ENCODE data around the gene TNFRSF12A. TPM values are rescaled to one million over a fixed set of nuclear protein-coding genes. Genes with fewer than 3 reads are reported as not detected.

The TNFRSF12A gene
- total and polyA plus RNA-seq, 2 of the 13 experiments (the other 11 are each of a cell fraction or from before 2014, with no cell fraction given) = 61.9 to 66.0 TPM

- TF ChIP-seq PRDM10 (CRISPR knock-in tag; IDR thresholded peaks at IDR 0.05; ENCODE audit: low read depth) (no peak), TEAD3 (CRISPR knock-in tag; optimal IDR thresholded peaks at IDR 0.05; ENCODE audit: borderline replicate concordance) (peak; percentile 31), ZNF34 (CRISPR knock-in tag; IDR thresholded peaks at IDR 0.05; ENCODE audit: borderline replicate concordance) (0 out of 2 replicates have a peak, but pooled peaks have one; percentile 3), ZNF615 (CRISPR knock-in tag; IDR thresholded peaks at IDR 0.05; ENCODE audit: borderline replicate concordance) (no peak), ZIK1 (CRISPR knock-in tag; IDR thresholded peaks at IDR 0.05; ENCODE audit: borderline replicate concordance, low read depth) (no peak), JDP2 (CRISPR knock-in tag; IDR thresholded peaks at IDR 0.05; ENCODE audit: borderline replicate concordance) (no peak), ZNF121 (CRISPR knock-in tag; IDR thresholded peaks at IDR 0.05) (no peak), ZBTB25 (CRISPR knock-in tag; IDR thresholded peaks at IDR 0.05) (no peak), ZBTB10 (CRISPR knock-in tag; IDR thresholded peaks at IDR 0.05; ENCODE audit: borderline replicate concordance) (no peak), ELF4 (CRISPR knock-in tag; IDR thresholded peaks at IDR 0.05; ENCODE audit: borderline replicate concordance) (peak; percentile 69; the same call in 1 of the 2 replicates), ZKSCAN1 (IDR thresholded peaks at IDR 0.05; ENCODE audit: low read length) (no peak), ZNF652 (CRISPR knock-in tag; IDR thresholded peaks at IDR 0.05; ENCODE audit: borderline replicate concordance, low read depth) (no peak), TCF7L2 (IDR thresholded peaks at IDR 0.05; ENCODE audit: low read depth, low read length) (no peak), KAT8 (CRISPR knock-in tag; IDR thresholded peaks at IDR 0.05) (peak; percentile 75), ZBTB38 (CRISPR knock-in tag; IDR thresholded peaks at IDR 0.05) (peak; percentile 55; the same call in 1 of the 2 replicates), ZNF639 (CRISPR knock-in tag; conservative IDR thresholded peaks at IDR 0.05) (no peak), SMC3 (IDR thresholded peaks at IDR 0.05; ENCODE audit: low read length) (no peak), DDIT3 (CRISPR knock-in tag; IDR thresholded peaks at IDR 0.05) (no peak), DMAP1 (CRISPR knock-in tag; IDR thresholded peaks at IDR 0.05) (peak; percentile 58), ZNF720 (CRISPR knock-in tag; IDR thresholded peaks at IDR 0.05) (no peak)
Measured at GRCh38 chr16:2980227-2981176, 39.7 kb upstream of the TNFRSF12A start, which contains the start of gene PKMYT1 (continued).

Data from HepG2 (cell line).